Tibial artery (tissue), 4 donors: ENCODE data around the gene LAIR2.

Experiments
- DNase-seq, 2 donors: peaks; one replicate each; pipeline ENCODE4 v3.0.0-alpha.2; 2019
- H3K27ac ChIP-seq, 2 donors: fragments of 200-600 bp; sonication (generic) in 1 of 2; 1 replicate in 1 of 2; 2 replicates in 1 of 2; pipeline ENCODE4 v1.5.1; 2018 to 2019; ENCODE audit warnings: mild to moderate bottlenecking in 1 of 2
- H3K27me3 ChIP-seq, 2 donors: fragments of 200-600 bp; sonication (generic) in 1 of 2; one replicate each; pipeline versions ENCODE4 v1.5.1 to v1.6.0; 2016 to 2019
- H3K36me3 ChIP-seq, 3 donors: fragments of 200-600 bp; sonication (generic) in 2 of 3; one replicate each; pipeline ENCODE4 v1.5.1; 2016 to 2019; ENCODE audit warnings: mild to moderate bottlenecking in 2 of 3
- H3K4me1 ChIP-seq, 4 donors: fragments of 200-600 bp; sonication (generic) in 2 of 4; 1 replicate in 3 of 4; 2 replicates in 1 of 4; pipeline ENCODE4 v1.5.1; 2016 to 2019
- H3K4me3 ChIP-seq, 2 donors: fragments of 200-600 bp; sonication (generic) in 1 of 2; 1 replicate in 1 of 2; 2 replicates in 1 of 2; pipeline ENCODE4 v1.5.1; 2018 to 2019; ENCODE audit warnings: mild to moderate bottlenecking in 2 of 2
- H3K9me3 ChIP-seq, 3 donors: fragments of 200-600 bp; sonication (generic) in 1 of 3; one replicate each; pipeline ENCODE4 v1.5.1; 2016 to 2019
- intact Hi-C: fragments of 100-400 bp; cut with DNase I; formaldehyde crosslinking; loops from one replicate; pipeline ENCODE4 v1.15.0; 2023; ENCODE audit warnings: low total_unique reads
- TF ChIP-seq, protein P1 (sequence below), 2 experiments: fragments of 200-600 bp in 1 of 2; fragments of 450-650 bp in 1 of 2; IDR thresholded peaks; one replicate each; pipeline ENCODE4 v1.5.1; 2017 to 2019; ENCODE audit warnings: antibody characterized with exemption in 2 of 2, mild to moderate bottlenecking in 1 of 2, moderate library complexity in 1 of 2

Gene LAIR2

DNA sequence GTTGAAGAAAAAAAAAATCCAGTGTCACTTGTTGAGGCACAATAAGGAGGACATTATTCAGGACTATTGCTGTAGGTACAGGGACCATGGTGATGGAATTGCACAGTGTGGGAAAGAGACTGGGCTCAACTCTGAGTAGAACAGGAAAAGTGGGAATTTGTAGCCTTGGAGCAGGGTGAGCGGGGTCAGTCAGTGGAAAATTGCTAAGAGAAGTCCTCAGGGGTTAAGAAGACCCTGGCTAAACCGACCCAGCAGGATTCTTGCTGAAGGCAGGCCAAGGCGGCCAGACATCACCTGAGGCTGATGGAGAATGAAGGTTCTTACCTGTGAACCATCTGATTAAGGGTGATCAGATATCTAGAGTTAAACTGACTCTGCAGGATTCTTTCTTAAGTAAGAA is 12.5 kb downstream of the LAIR2 start:
- Histone ChIP-seq H3K9me3 (no peaks in the 10 kb centered on the region), H3K27me3 (no peaks in the 10 kb centered on the region), H3K4me1 (no peaks in the 10 kb centered on the region), H3K4me3 (no peak overlapping the region), H3K27ac (no peak overlapping the region), H3K36me3 (no peaks in the 10 kb centered on the region)
- TF ChIP-seq, protein P1, sequence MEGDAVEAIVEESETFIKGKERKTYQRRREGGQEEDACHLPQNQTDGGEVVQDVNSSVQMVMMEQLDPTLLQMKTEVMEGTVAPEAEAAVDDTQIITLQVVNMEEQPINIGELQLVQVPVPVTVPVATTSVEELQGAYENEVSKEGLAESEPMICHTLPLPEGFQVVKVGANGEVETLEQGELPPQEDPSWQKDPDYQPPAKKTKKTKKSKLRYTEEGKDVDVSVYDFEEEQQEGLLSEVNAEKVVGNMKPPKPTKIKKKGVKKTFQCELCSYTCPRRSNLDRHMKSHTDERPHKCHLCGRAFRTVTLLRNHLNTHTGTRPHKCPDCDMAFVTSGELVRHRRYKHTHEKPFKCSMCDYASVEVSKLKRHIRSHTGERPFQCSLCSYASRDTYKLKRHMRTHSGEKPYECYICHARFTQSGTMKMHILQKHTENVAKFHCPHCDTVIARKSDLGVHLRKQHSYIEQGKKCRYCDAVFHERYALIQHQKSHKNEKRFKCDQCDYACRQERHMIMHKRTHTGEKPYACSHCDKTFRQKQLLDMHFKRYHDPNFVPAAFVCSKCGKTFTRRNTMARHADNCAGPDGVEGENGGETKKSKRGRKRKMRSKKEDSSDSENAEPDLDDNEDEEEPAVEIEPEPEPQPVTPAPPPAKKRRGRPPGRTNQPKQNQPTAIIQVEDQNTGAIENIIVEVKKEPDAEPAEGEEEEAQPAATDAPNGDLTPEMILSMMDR (IDR thresholded peaks at IDR 0.05), result no peak
- intact Hi-C loops, result no loop called here
- no peak for DNase-seq

DNA sequence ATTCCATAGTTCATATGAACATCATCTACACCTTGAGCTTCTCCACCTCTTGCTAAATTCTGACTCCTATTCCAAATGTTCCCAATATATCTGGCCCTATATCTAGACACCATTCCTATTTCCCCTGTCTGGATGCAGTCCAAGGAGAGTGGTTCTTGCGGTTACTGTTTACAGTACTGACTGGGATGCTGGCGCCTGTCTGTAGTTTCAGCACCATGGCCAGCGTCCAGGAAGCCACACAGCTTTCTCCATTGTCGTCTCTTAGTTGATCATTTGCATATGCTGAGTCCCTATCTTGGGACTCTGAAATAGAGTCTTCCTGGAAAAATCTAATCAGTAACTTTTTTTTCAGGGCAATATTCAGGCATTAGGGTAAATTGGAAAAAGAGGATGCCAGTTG is 14.9 kb downstream of the LAIR2 start:
- TF ChIP-seq, protein P1 (IDR thresholded peaks at IDR 0.05), result no peak

DNA sequence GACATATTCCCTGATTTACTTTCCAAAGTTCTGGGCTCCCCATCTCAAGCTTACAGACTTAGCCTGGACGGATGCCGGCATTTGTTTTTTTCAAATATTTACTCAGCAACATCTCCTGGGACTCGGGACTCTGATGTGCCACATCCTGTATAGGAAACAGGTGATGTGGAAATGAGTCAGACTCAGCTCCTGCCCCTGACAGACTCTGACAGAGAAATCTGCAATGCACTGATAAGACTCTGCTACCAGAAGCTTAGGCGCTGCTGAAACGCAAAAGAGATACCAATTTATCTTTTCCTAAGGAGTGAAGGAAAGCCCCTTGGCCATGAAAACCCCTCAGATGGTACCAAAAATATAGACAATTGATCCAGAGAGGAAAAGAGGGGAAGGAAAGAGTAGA is 16.2 kb downstream of the LAIR2 start:
- no peaks in the 10 kb centered on the region for H3K27me3 ChIP-seq
- TF ChIP-seq, protein P1 (IDR thresholded peaks at IDR 0.05), result no peak
- H3K36me3 ChIP-seq, result no peaks in the 10 kb centered on the region
- DNase-seq, result no peak
- H3K27ac ChIP-seq, result no peak overlapping the region
- intact Hi-C loops, result no loop called here
- H3K9me3 ChIP-seq, result no peaks in the 10 kb centered on the region
- H3K4me3 ChIP-seq, result no peak overlapping the region
- no peaks in the 10 kb centered on the region for H3K4me1 ChIP-seq

More for the DNA sequence above, 14.9 kb downstream of the LAIR2 start:
- H3K4me3 ChIP-seq, result no peak overlapping the region
- no peaks in the 10 kb centered on the region for H3K9me3 ChIP-seq
- H3K36me3 ChIP-seq, result no peaks in the 10 kb centered on the region
- intact Hi-C loops, result no loop called here
- no peak overlapping the region for H3K27ac ChIP-seq
- H3K4me1 ChIP-seq, result no peaks in the 10 kb centered on the region
- H3K27me3 ChIP-seq, result no peaks in the 10 kb centered on the region
- no peak for DNase-seq

DNA sequence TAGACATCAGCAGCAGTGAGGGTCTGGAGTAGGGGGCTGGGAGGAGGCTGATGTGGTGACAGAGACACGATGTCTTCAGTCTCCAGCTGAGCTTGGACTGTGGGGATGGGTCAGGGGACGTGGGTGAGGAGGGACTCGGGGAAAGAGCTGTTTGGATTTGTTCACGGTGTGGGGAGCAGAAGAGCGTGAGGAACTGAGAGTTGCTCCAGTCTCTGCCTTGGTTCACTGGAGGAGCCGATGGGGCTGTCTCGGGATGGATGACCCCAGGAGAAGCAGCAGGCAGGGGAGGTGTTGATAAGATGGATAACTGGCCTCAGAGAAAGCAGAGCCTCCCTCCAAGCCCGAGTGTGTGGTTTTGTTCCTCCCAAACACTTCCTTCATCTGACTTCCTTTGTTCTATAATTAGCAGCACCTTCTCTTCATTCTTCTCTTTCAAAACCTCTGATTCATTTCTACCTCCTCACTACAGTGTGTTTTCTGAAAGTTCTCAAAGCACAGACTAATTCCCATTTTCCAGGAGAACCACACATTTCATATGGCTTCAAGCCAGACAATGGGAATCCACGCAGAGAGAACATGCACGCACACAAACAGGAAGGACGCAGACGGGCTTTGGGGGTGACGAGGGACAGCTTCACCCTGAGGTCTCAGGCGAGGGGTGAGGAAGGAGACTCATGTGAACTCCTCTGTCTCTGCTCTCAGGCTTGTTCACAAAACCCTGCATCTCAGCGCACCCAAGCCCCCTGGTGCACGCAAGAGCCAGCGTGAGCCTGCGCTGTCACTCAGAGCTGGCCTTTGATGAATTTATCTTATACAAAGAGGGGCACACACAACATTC is 18.6 kb downstream of the LAIR2 start:
- Histone ChIP-seq H3K4me3 (no peak overlapping the region), H3K9me3 (no peaks in the 10 kb centered on the region), H3K27me3 (no peaks in the 10 kb centered on the region), H3K36me3 (no peaks in the 10 kb centered on the region), H3K4me1 (no peaks in the 10 kb centered on the region), H3K27ac (no peak overlapping the region)
- intact Hi-C loops, result no loop called here
- DNase-seq, result no peak
- TF ChIP-seq, protein P1 (IDR thresholded peaks at IDR 0.05), result no peak

DNA sequence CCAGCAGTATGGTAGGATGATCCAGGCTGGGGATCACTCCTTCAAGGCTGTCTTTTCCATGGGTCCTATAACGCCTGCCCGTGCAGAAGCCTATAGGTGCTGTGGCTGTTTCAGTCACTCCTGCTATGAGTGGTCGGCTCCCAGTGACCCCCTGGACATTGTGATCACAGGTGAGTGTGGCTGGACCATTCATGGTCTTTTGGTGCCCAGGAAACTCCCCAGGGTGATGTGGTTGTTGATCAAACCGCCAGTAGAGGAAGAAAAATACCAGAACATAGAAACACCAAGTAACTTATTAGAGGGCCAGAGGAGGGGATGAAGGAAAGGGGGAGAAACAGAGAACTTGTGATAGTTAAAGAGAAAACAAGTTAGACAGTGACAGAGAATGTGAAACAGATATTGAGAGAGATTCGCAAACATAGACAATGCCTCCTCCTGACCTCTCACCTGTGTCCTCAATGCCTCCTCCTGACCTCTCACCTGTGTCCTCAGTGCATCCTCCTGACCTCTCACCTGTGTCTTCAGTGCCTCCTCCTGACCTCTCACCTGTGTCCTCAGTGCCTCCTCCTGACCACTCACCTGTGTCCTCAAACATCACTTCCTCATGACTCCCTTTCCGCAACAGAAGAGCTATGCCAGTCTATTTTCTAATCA is 19.4 kb downstream of the LAIR2 start:
- H3K4me3 ChIP-seq, result no peak overlapping the region
- TF ChIP-seq, protein P1 (IDR thresholded peaks at IDR 0.05), result no peak
- no peak overlapping the region for H3K27ac ChIP-seq
- H3K9me3 ChIP-seq, result no peaks in the 10 kb centered on the region
- intact Hi-C loops, result no loop called here
- DNase-seq, result no peak
- H3K4me1 ChIP-seq, result no peaks in the 10 kb centered on the region
- no peaks in the 10 kb centered on the region for H3K27me3 ChIP-seq
- no peaks in the 10 kb centered on the region for H3K36me3 ChIP-seq
